GM19452 (cell line): Measurements from ENCODE around the gene CHCHD5.
A peak's percentile ranks its signal among the peaks of the same experiment; 100 is the strongest.

Experiments
- ATAC-seq: cut with Tn5 transposase; IDR thresholded peaks from one replicate; pipeline ENCODE4 v1.9.1; 2021; ENCODE audit not compliant: unreplicated experiment

The CHCHD5 gene

DNA sequence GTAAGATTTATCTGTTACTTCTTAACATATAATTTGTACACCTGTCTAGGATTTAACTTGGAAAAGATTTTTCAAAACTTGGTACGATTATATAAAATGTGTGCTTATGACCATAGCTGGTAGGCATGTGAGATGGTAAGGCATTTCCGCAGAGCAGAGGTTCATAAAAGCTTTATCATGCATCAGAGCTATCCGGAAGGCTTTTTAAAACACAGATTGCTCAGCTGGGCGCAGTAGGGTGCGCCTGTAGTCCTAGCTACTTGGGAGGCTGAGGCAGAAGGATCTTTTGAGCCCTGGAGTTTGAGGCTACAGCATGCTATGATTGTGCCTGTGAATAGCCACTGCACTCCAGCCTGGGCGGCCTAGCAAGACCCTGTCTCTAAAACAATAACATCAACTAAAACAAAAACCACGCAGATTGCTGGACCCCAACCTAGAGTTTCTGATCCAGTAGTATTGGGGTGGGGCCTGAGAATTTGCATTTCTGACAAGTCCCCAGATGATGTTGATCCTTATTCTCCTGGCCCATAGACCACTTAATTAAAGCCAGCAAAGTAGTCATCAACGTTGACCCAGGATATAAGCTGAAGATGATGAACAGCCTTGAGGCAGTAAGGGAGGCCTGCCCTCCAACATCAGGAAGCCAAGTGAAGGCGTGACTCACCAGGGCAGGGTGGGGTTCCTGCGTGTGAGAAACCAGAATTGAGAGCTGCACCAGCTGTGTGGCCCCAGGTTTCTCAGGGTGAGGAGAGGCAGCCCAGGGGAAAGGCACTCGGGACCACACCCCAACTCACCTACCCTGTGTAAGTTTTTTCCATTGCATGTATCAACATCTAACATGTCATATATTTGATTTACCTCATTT is 39.7 kb downstream of the CHCHD5 start:
- ATAC-seq = peak; percentile 77

- no peak for ATAC-seq
Measured at GRCh38 chr2:112625474-112626114, 41.2 kb downstream of the CHCHD5 start.

GRCh38 chr2:112626604-112627059 is 42.2 kb downstream of the CHCHD5 start:
- no peak for ATAC-seq

- ATAC-seq = no peak
Measured at GRCh38 chr2:112627060-112628040, 42.9 kb downstream of the CHCHD5 start.

DNA sequence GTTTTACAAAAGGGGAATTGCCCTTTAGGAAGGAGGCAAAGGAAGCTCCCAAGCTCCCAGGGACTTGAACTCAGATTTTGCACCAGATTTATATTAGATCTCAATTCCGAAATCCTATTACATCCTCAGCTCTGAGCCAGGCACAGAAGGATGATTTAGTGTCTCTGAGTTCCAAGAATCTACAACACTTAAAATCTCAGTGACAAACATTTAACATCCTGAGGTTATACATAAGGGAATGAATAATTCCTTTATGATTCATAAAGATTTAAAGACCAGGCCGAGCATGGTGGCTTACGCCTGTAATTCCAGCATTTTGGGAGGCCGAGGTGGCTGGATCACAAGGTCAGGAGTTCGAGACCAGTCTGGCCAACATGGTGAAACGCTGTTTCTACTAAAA is 44.8 kb downstream of the CHCHD5 start:
- no peak for ATAC-seq

DNA sequence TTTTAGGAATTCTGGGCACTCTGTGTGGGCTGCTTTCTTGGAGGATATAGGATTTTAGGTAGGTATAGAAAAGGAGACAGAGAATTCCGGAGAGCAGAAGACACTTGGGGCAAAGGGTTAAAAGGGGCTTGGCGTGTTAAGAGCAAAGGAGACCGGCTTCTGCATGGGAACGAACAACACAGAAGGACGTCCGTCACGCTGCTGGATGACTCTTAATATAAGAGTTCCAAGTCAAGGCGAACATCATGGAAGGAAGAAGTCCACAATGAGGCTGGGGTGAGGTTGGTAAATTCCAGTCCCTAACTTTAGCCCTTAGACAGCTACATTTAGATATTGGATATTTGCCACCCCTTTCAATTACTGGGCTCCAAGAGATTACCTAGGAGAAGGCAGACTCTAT is 45.4 kb downstream of the CHCHD5 start:
- ATAC-seq = no peak

- ATAC-seq = no peak
Measured at GRCh38 chr2:112630268-112630667, 45.9 kb downstream of the CHCHD5 start.

- no peak for ATAC-seq
Measured at GRCh38 chr2:112633708-112634107, 49.3 kb downstream of the CHCHD5 start.

- no peak for ATAC-seq
Measured at GRCh38 chr2:112634153-112634873, 49.9 kb downstream of the CHCHD5 start.

DNA sequence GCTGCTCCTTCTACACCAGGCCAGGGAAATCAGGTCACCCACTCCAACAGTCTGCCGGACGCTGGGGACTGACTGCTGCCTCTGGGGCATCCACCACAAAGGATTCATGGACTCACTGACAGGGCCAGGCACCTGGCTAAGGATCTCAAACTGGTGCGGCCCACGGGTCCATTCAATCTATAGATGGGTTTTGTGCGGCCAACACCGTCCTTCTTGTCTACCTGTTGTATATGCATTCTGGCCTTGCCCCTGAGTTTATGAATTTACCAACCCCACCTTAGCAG is 50.4 kb downstream of the CHCHD5 start:
- no peak for ATAC-seq

- peak; percentile 79 for ATAC-seq
Measured at GRCh38 chr2:112636605-112637288, 52.3 kb downstream of the CHCHD5 start.

DNA sequence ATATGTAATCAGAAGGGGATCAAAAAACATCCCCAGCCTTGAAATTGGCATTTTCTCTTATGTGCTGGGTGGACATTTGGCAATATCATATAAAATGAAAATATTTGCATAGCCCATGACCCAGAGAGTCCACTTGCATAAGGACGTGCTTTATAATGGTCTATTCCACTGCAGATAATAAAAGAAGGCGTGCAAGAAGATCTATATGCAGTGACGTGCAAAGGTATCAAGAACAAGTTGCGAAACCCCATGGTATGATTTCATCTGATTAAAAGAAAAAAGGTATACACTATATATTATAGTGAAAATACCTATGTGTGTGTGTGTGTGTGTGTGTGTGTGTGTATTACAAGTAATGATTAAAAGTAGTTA is 52.9 kb downstream of the CHCHD5 start:
- no peak for ATAC-seq
